ENCODE results near the gene WDR4.
"Not testable (repeated sequence)": the region's sequence is repeated elsewhere in the genome, so short reads cannot be mapped to it uniquely, and the experiment has no call there.

WDR4 gene

GRCh38 chr21:42918291-42918690 is 39.0 kb upstream of the WDR4 start:
- no peak for DNase-seq (ENCODE audit: low spot score)
- no peak for TF ChIP-seq CTCF (IDR thresholded peaks at IDR 0.05; ENCODE audit: extremely low read depth, missing control alignments)

- DNase-seq (ENCODE audit: low spot score), result no peak
- TF ChIP-seq CTCF (IDR thresholded peaks at IDR 0.05; ENCODE audit: extremely low read depth, missing control alignments), result no peak
Measured at GRCh38 chr21:42913476-42913875, 34.1 kb upstream of the WDR4 start.

DNA sequence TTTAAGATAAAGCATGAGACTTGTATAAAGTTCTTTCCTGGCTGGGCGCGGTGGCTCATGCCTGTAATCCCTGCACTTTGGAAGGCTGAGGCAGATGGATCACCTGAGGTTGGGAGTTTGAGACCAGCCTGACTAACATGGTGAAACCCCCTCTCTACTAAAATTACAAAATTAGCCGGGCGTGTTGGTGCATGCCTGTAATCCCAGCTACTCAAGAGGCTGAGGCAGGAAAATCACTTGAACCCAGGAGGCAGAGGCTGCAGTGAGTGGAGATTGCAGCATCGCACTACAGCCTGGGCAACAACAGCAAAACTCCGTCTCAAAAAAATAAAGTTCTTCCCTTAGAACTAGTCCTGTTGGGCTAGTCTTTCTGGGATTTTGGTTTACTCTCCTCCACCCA is 32.6 kb upstream of the WDR4 start:
- DNase-seq (ENCODE audit: low spot score), result not testable (repeated sequence)

GRCh38 chr21:42908484-42908883 is 29.1 kb upstream of the WDR4 start:
- not testable (repeated sequence) for DNase-seq (ENCODE audit: low spot score)

DNA sequence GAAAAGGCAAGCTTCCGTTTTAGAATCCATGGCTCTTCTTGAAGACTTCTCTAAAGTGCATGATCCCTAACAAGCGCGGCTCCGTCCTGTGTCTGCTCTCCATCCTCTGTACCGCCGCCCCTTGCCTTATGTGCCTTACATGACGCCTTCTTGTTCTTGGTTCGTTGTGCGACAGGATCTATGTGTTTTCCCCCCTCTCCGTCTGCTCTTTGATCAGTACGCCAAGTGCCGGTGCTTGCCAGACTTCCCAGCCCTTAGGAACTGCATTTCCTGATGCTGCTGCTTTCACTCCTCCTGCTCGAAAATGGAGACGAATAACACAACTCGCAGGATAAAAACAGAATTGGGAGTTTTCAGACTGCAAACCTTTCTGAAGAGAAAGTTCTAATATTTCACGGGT is 26.9 kb upstream of the WDR4 start:
- TF ChIP-seq CTCF (IDR thresholded peaks at IDR 0.05; ENCODE audit: extremely low read depth, missing control alignments), result no peak
- DNase-seq (ENCODE audit: low spot score), result no peak

GRCh38 chr21:42905195-42905594 is 25.9 kb upstream of the WDR4 start:
- TF ChIP-seq CTCF (IDR thresholded peaks at IDR 0.05; ENCODE audit: extremely low read depth, missing control alignments), result no peak
- no peak for DNase-seq (ENCODE audit: low spot score)

- DNase-seq (ENCODE audit: low spot score), result no peak
- no peak for TF ChIP-seq CTCF (IDR thresholded peaks at IDR 0.05; ENCODE audit: extremely low read depth, missing control alignments)
Measured at GRCh38 chr21:42903817-42904216, 24.5 kb upstream of the WDR4 start.

- no peak for TF ChIP-seq CTCF (IDR thresholded peaks at IDR 0.05; ENCODE audit: extremely low read depth, missing control alignments)
- DNase-seq (ENCODE audit: low spot score), result no peak
Measured at GRCh38 chr21:42900446-42900845, 21.1 kb upstream of the WDR4 start.

Data from GM20000 (cell line).